Gastroesophageal sphincter (tissue), 4 donors: Measurements from ENCODE around the gene PI4KA. TPM values are rescaled to one million over a fixed set of nuclear protein-coding genes. Genes with fewer than 3 reads are reported as not detected.
A peak's percentile ranks its signal among the peaks of the same experiment; 100 is the strongest.

Experiments used
- ATAC-seq: fragments of 150-250 bp; one replicate; pipeline ENCODE4 v1.9.1; 2016; ENCODE audit warnings: mild to moderate bottlenecking, moderate library complexity
- H3K27ac ChIP-seq, 4 donors: fragments of 200-600 bp; sonication (generic) in 3 of 4; 1 replicate in 3 of 4; 2 replicates in 1 of 4; pipeline ENCODE4 v1.5.1; 2016 to 2019
- H3K27me3 ChIP-seq: fragments of 200-600 bp; sonication (generic); one replicate; pipeline ENCODE4 v1.5.1; 2019
- H3K36me3 ChIP-seq, 2 donors: fragments of 200-600 bp; sonication (generic); one replicate each; pipeline ENCODE4 v1.5.1; 2019; ENCODE audit warnings: control low read depth in 1 of 2
- H3K4me1 ChIP-seq, 3 donors: fragments of 200-600 bp; sonication (generic); 1 replicate in 2 of 3; 2 replicates in 1 of 3; pipeline ENCODE4 v1.5.1; 2016 to 2019; ENCODE audit warnings: control low read depth in 2 of 3
- H3K4me3 ChIP-seq, 2 donors: fragments of 200-600 bp; sonication (generic); one replicate each; pipeline ENCODE4 v1.5.1; 2019; ENCODE audit warnings: mild to moderate bottlenecking in 1 of 2, moderate library complexity in 1 of 2
- H3K9me3 ChIP-seq, 3 donors: fragments of 200-600 bp; sonication (generic); one replicate each; pipeline ENCODE4 v1.5.1; 2017 to 2019; ENCODE audit warnings: control low read depth in 2 of 3
- CTCF ChIP-seq, 4 experiments: fragments of 200-600 bp in 2 of 4; fragments of 450-650 bp in 2 of 4; sonication (generic) in 1 of 4; IDR thresholded peaks; one replicate each; pipeline ENCODE4 v1.5.1; 2017 to 2019; ENCODE audit warnings: antibody characterized with exemption in 4 of 4, mild to moderate bottlenecking in 2 of 4, moderate library complexity in 2 of 4
- EP300 ChIP-seq: sonication (generic); formaldehyde crosslinking; IDR thresholded peaks from one replicate; pipeline ENCODE4 v1.6.1; 2017; ENCODE audit warnings: antibody characterized with exemption, mild to moderate bottlenecking
- POLR2A ChIP-seq, 2 donors: fragments of 450-650 bp; IDR thresholded peaks; one replicate each; pipeline ENCODE4 v1.6.1; 2017; ENCODE audit warnings: antibody characterized with exemption in 2 of 2, mild to moderate bottlenecking in 2 of 2, moderate library complexity in 1 of 2
- POLR2AphosphoS5 ChIP-seq: sonication (generic); formaldehyde crosslinking; IDR thresholded peaks from one replicate; pipeline ENCODE4 v1.6.1; 2017; ENCODE audit warnings: antibody characterized with exemption
- WGBS, 2 donors: methylation state at CpG; one replicate each; pipeline ENCODE4 v1.1.5; 2018; ENCODE audit warnings: low coverage in 1 of 2; 5-methylcytosine and 5-hydroxymethylcytosine counted together
- total RNA-seq, 4 donors: library from RNA; depleted of rRNA; stranded (reverse); fragments of >200 nt; gene quantifications; one replicate each; pipeline ENCODE4 v1.1.0, GENCODE V29; 2016

Gene PI4KA
- total RNA-seq, 4 donors from 2014 or later, result 45.7 to 113 (median 87.5) TPM

GRCh38 chr22:20805972-20806471 lies 52.6 kb downstream of the PI4KA start:
- TF ChIP-seq POLR2AphosphoS5, result no peak
- TF ChIP-seq EP300, result no peak
- no peak for TF ChIP-seq CTCF (IDR thresholded peaks at IDR 0.05)
- TF ChIP-seq POLR2A (IDR thresholded peaks at IDR 0.05), result no peak
- Histone ChIP-seq H3K4me3 (no peak overlapping the region), H3K4me1 (no peaks in the 10 kb centered on the region), H3K27me3 (no peaks in the 10 kb centered on the region), H3K36me3 (peaks cover 0 to 100% of the 10 kb centered on the region in 2 donors), H3K9me3 (no peaks in the 10 kb centered on the region), H3K27ac (no peak overlapping the region)
- no peak for ATAC-seq
- 75% methylated on average over 3 of the region's 3 CpGs; no CpG with 5 or more reads in 1 of the 2 donors for WGBS, 2 donors

GRCh38 chr22:20804650-20805049 lies 54.0 kb downstream of the PI4KA start:
- Histone ChIP-seq H3K4me1 (no peaks in the 10 kb centered on the region), H3K27me3 (no peaks in the 10 kb centered on the region), H3K4me3 (no peak overlapping the region), H3K9me3 (no peaks in the 10 kb centered on the region), H3K36me3 (peaks cover 0 to 100% of the 10 kb centered on the region in 2 donors), H3K27ac (no peak overlapping the region)
- no peak for TF ChIP-seq POLR2A (IDR thresholded peaks at IDR 0.05)
- TF ChIP-seq POLR2AphosphoS5, result no peak
- TF ChIP-seq EP300, result no peak
- no peak for TF ChIP-seq CTCF (IDR thresholded peaks at IDR 0.05)
- no CpG with 5 or more reads among the region's 6 CpGs for WGBS, 2 donors
- no peak for ATAC-seq

- no peaks in the 10 kb centered on the region for H3K9me3 ChIP-seq
- no peaks in the 10 kb centered on the region for H3K27me3 ChIP-seq
- no peak overlapping the region for H3K4me3 ChIP-seq
- no peak overlapping the region for H3K27ac ChIP-seq
- no peaks in the 10 kb centered on the region for H3K4me1 ChIP-seq
- no peak for ATAC-seq
- WGBS, 2 donors, result 76 to 81% methylated on average over 5 of the region's 11 CpGs
- peaks cover 0 to 100% of the 10 kb centered on the region in 2 donors for H3K36me3 ChIP-seq
- TF ChIP-seq CTCF (IDR thresholded peaks at IDR 0.05) (peak in 1 of 4 experiments; percentile 22), POLR2A (IDR thresholded peaks at IDR 0.05) (no peak), EP300 (no peak)
Measured at GRCh38 chr22:20803696-20804324, 54.8 kb downstream of the PI4KA start.

- Histone ChIP-seq H3K36me3 (peaks cover 0 to 100% of the 10 kb centered on the region in 2 donors), H3K4me3 (no peak overlapping the region), H3K4me1 (no peaks in the 10 kb centered on the region), H3K27me3 (no peaks in the 10 kb centered on the region), H3K27ac (no peak overlapping the region), H3K9me3 (no peaks in the 10 kb centered on the region)
- ATAC-seq, result no peak
- TF ChIP-seq CTCF (IDR thresholded peaks at IDR 0.05) (no peak), POLR2A (IDR thresholded peaks at IDR 0.05) (no peak), POLR2AphosphoS5 (no peak), EP300 (no peak)
- WGBS, 2 donors, result 90 to 95% methylated on average over 3 to 4 of the region's 11 CpGs
Measured at GRCh38 chr22:20802922-20803553, 55.6 kb downstream of the PI4KA start.

GRCh38 chr22:20802452-20802851 lies 56.2 kb downstream of the PI4KA start:
- Histone ChIP-seq H3K36me3 (peaks cover 0 to 100% of the 10 kb centered on the region in 2 donors), H3K27me3 (no peaks in the 10 kb centered on the region), H3K27ac (no peak overlapping the region), H3K9me3 (no peaks in the 10 kb centered on the region), H3K4me3 (no peak overlapping the region), H3K4me1 (no peaks in the 10 kb centered on the region)
- no peak for ATAC-seq
- no peak for TF ChIP-seq POLR2AphosphoS5
- TF ChIP-seq EP300, result no peak
- no peak for TF ChIP-seq POLR2A (IDR thresholded peaks at IDR 0.05)
- 92% methylated on average over 4 of the region's 6 CpGs; no CpG with 5 or more reads in 1 of the 2 donors for WGBS, 2 donors
